Measurements from ENCODE around the gene PHYKPL. TPM values are rescaled to one million over a fixed set of nuclear protein-coding genes. Genes with fewer than 3 reads are reported as not detected.

Gene PHYKPL
- total RNA-seq, 1 experiment from 2014 or later, result 48.8 TPM

DNA sequence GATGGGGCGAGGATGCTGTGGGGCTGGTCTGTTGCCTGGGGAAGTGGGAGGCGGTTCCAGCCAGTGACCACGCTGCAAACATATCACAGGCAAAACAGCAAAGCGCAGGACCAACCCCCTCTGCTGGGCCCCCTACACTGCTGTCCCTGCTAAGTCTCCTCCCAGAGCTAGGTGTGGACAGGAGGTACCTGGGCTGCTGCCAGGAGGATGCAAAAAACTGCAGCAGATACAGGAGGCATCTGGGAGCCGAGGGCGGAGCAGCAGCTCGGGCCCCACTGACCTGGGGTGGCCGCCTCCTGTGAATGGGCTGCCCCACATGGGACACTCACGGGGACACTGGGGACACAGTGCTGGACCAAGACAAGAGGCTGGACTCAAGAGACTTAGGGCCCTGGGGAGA, 48.0 kb upstream of the PHYKPL start:
- no peak overlapping the region for H2BK120ac ChIP-seq (ENCODE audit: low read depth, low read length, poor library complexity, severe bottlenecking)
- no peaks in the 10 kb centered on the region for H3K4me1 ChIP-seq (ENCODE audit: insufficient read depth, low read length)
- Mint-ChIP-seq H3K27me3 (ENCODE audit: low read depth) (peaks cover 42% of the 10 kb centered on the region), H3K4me3 (no peak overlapping the region; a peak in 1 of 5 replicates), H3K9me3 (peaks cover 6 to 10% of the 10 kb centered on the region in 2 experiments; a peak in 4 of 5 replicates), H3K36me3 (ENCODE audit: insufficient read depth in 1 of 3, low read depth in 3 of 3) (peaks cover 0 to 2% (median 0%) of the 10 kb centered on the region in 3 experiments; a peak in 3 of 7 replicates), H3K27ac (peak overlapping the region in 1 of 3 experiments; percentile 32; a peak in 1 of 7 replicates), H3K4me1 (peaks cover 4 to 9% of the 10 kb centered on the region in 2 experiments)
- no peak overlapping the region for H4K8ac ChIP-seq (replicated peaks; ENCODE audit: insufficient read length, low read depth, low read length)
- H3T11ph ChIP-seq (ENCODE audit: low read length), result no peak overlapping the region
- H3K14ac ChIP-seq (ENCODE audit: insufficient read depth, low read length), result no peak overlapping the region
- H4K5ac ChIP-seq (ENCODE audit: insufficient read length, low read depth, low read length), result no peak overlapping the region
- no peak overlapping the region for H3K56ac ChIP-seq (ENCODE audit: insufficient read length, low read depth, low read length)
- DNase-seq, result no peak
- H4K20me1 ChIP-seq (ENCODE audit: control insufficient read depth, insufficient read depth, insufficient read length), result no peaks in the 10 kb centered on the region
- H2BK20ac ChIP-seq (ENCODE audit: low read depth, low read length, poor library complexity, severe bottlenecking), result no peak overlapping the region
- no peaks in the 10 kb centered on the region for H3K79me2 ChIP-seq (ENCODE audit: insufficient read depth, low read length)
- H3K23ac ChIP-seq (ENCODE audit: insufficient read length, low read depth, low read length), result no peak overlapping the region
- no peak overlapping the region for H2AK5ac ChIP-seq (ENCODE audit: insufficient read length, low read length)
- no peak overlapping the region for H3K9ac ChIP-seq (ENCODE audit: extremely low read depth, insufficient read length, low read length)
- H3K27ac ChIP-seq (ENCODE audit: insufficient read length, low read depth, low read length), result no peak overlapping the region
- no CpG with 5 or more reads among the region's 9 CpGs for WGBS (ENCODE audit: extremely low coverage, insufficient read length, low lambda C conversion rate)
- H3K4ac ChIP-seq (ENCODE audit: low read depth, low read length), result no peak overlapping the region
- TF ChIP-seq, protein P1, sequence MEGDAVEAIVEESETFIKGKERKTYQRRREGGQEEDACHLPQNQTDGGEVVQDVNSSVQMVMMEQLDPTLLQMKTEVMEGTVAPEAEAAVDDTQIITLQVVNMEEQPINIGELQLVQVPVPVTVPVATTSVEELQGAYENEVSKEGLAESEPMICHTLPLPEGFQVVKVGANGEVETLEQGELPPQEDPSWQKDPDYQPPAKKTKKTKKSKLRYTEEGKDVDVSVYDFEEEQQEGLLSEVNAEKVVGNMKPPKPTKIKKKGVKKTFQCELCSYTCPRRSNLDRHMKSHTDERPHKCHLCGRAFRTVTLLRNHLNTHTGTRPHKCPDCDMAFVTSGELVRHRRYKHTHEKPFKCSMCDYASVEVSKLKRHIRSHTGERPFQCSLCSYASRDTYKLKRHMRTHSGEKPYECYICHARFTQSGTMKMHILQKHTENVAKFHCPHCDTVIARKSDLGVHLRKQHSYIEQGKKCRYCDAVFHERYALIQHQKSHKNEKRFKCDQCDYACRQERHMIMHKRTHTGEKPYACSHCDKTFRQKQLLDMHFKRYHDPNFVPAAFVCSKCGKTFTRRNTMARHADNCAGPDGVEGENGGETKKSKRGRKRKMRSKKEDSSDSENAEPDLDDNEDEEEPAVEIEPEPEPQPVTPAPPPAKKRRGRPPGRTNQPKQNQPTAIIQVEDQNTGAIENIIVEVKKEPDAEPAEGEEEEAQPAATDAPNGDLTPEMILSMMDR (conservative IDR thresholded peaks at IDR 0.05), result no peak
- no peak overlapping the region for H4K91ac ChIP-seq (ENCODE audit: insufficient read length, low read depth, low read length)
- no peak overlapping the region for H2BK15ac ChIP-seq (ENCODE audit: low read depth, low read length)
- no peak overlapping the region for H2BK5ac ChIP-seq (ENCODE audit: insufficient read length, low read length)
- H3K4me2 ChIP-seq (ENCODE audit: insufficient read depth, insufficient read length, low read length), result no peak overlapping the region
- no peaks in the 10 kb centered on the region for H3K27me3 ChIP-seq (ENCODE audit: insufficient read depth, low read length)
- H2BK12ac ChIP-seq (ENCODE audit: insufficient read length, low read depth, low read length), result no peak overlapping the region
- no peak overlapping the region for H2AFZ ChIP-seq (ENCODE audit: low read length)
- H3K9me3 ChIP-seq (ENCODE audit: control insufficient read depth, low read depth, low read length), result no peaks in the 10 kb centered on the region
- H3K23me2 ChIP-seq (ENCODE audit: insufficient read length, low read depth, low read length, poor library complexity, severe bottlenecking), result no peaks in the 10 kb centered on the region
- no peak overlapping the region for H3K18ac ChIP-seq (ENCODE audit: insufficient read length, low read depth, low read length)
- H3K79me1 ChIP-seq (ENCODE audit: insufficient read depth, low read depth, low read length, poor library complexity, severe bottlenecking), result no peaks in the 10 kb centered on the region
